GM19238 (cell line): Measurements from ENCODE around the gene HNRNPC.
"Not testable (repeated sequence)": the region's sequence is repeated elsewhere in the genome, so short reads cannot be mapped to it uniquely, and the experiment has no call there.

ENCODE experiments used
- DNase-seq: peaks from one replicate; pipeline ENCODE4 v3.0.0; 2011; ENCODE audit warnings: low spot score; ENCODE audit not compliant: insufficient read length

Gene HNRNPC

GRCh38 chr14:21212824-21213223, 56.4 kb downstream of the HNRNPC start:
- DNase-seq: not testable (repeated sequence)

- no peak for DNase-seq
These were observed 57.7 kb downstream of the HNRNPC start for GRCh38 chr14:21211509-21211908.

GRCh38 chr14:21210023-21210422, 59.2 kb downstream of the HNRNPC start:
- no peak for DNase-seq

- DNase-seq: no peak
These were observed 60.1 kb downstream of the HNRNPC start for GRCh38 chr14:21209185-21209584.

- DNase-seq: no peak
These were observed 60.7 kb downstream of the HNRNPC start for GRCh38 chr14:21208554-21208953.

- DNase-seq: no peak
These were observed 62.2 kb downstream of the HNRNPC start for GRCh38 chr14:21206753-21207684.

GRCh38 chr14:21205678-21206581, 63.3 kb downstream of the HNRNPC start:
- no peak for DNase-seq

GRCh38 chr14:21205026-21205677, 64.1 kb downstream of the HNRNPC start:
- DNase-seq: no peak

- no peak for DNase-seq
These were observed 64.8 kb downstream of the HNRNPC start for GRCh38 chr14:21204167-21205025.

- DNase-seq: no peak
These were observed 65.6 kb downstream of the HNRNPC start for GRCh38 chr14:21203470-21204166.

- no peak for DNase-seq
These were observed 66.5 kb downstream of the HNRNPC start for GRCh38 chr14:21202463-21203358.

GRCh38 chr14:21201732-21202462, 67.3 kb downstream of the HNRNPC start:
- DNase-seq: no peak

GRCh38 chr14:21200752-21201461, 68.3 kb downstream of the HNRNPC start:
- DNase-seq: no peak

- DNase-seq: no peak
These were observed 69.4 kb downstream of the HNRNPC start for GRCh38 chr14:21199611-21200560.

- no peak for DNase-seq
These were observed 71.6 kb downstream of the HNRNPC start for GRCh38 chr14:21197418-21198205.

GRCh38 chr14:21194597-21194996, 74.6 kb downstream of the HNRNPC start:
- no peak for DNase-seq
